Effector memory CD4-positive, alpha-beta T cell (primary cell): ENCODE results near the gene DLG1.
A peak's percentile ranks its signal among the peaks of the same experiment; 100 is the strongest.

Source experiments
- DNase-seq, 3 donors: peaks; one replicate each; pipeline ENCODE4 v3.0.0-alpha.2; 2020
- H3K27ac ChIP-seq: 2 replicates; pipeline ENCODE4 v1.7.0; 2013; ENCODE audit warnings: mild to moderate bottlenecking, low read length, moderate library complexity; ENCODE audit not compliant: insufficient read depth, poor library complexity, severe bottlenecking
- H3K27me3 ChIP-seq: replicated peaks from 2 replicates; pipeline ENCODE4 v1.7.0; 2013; ENCODE audit warnings: mild to moderate bottlenecking, low read length; ENCODE audit not compliant: insufficient read depth, control insufficient read depth, poor library complexity, severe bottlenecking
- H3K36me3 ChIP-seq: 2 replicates; pipeline ENCODE4 v1.7.0; 2013; ENCODE audit warnings: mild to moderate bottlenecking, low read length, moderate library complexity; ENCODE audit not compliant: control insufficient read depth, insufficient read depth
- H3K4me1 ChIP-seq: 2 replicates; pipeline ENCODE4 v1.7.0; 2013; ENCODE audit warnings: low read length, mild to moderate bottlenecking; ENCODE audit not compliant: control insufficient read depth, insufficient read depth, poor library complexity, severe bottlenecking
- H3K4me3 ChIP-seq: 2 replicates; pipeline ENCODE4 v1.7.0; 2013; ENCODE audit warnings: low read length, low read depth, mild to moderate bottlenecking; ENCODE audit not compliant: insufficient read depth, poor library complexity, severe bottlenecking
- H3K9me3 ChIP-seq: 2 replicates; pipeline ENCODE4 v1.7.0; 2013; ENCODE audit warnings: mild to moderate bottlenecking, low read length, moderate library complexity; ENCODE audit not compliant: control insufficient read depth

The DLG1 gene

GRCh38 chr3:197008436-197009209, 289.8 kb downstream of the DLG1 start:
- no peaks in the 10 kb centered on the region for H3K27me3 ChIP-seq

GRCh38 chr3:197007953-197008352, 290.5 kb downstream of the DLG1 start:
- Histone ChIP-seq H3K36me3 (no peaks in the 10 kb centered on the region), H3K4me3 (no peak overlapping the region), H3K4me1 (peaks cover 9% of the 10 kb centered on the region), H3K27me3 (no peaks in the 10 kb centered on the region), H3K27ac (no peak overlapping the region), H3K9me3 (no peaks in the 10 kb centered on the region)
- DNase-seq, result no peak

More at GRCh38 chr3:197008436-197009209, 289.8 kb downstream of the DLG1 start:
- no peaks in the 10 kb centered on the region for H3K36me3 ChIP-seq
- no peak overlapping the region for H3K4me3 ChIP-seq
- no peaks in the 10 kb centered on the region for H3K9me3 ChIP-seq
- H3K4me1 ChIP-seq, result peaks cover 6% of the 10 kb centered on the region
- no peak for DNase-seq
- H3K27ac ChIP-seq, result no peak overlapping the region

- Histone ChIP-seq H3K4me1 (peaks cover 9% of the 10 kb centered on the region), H3K9me3 (no peaks in the 10 kb centered on the region), H3K4me3 (no peak overlapping the region), H3K27ac (no peak overlapping the region), H3K36me3 (no peaks in the 10 kb centered on the region), H3K27me3 (no peaks in the 10 kb centered on the region)
- DNase-seq, result no peak
These were observed 291.0 kb downstream of the DLG1 start for GRCh38 chr3:197007296-197007940.

DNA sequence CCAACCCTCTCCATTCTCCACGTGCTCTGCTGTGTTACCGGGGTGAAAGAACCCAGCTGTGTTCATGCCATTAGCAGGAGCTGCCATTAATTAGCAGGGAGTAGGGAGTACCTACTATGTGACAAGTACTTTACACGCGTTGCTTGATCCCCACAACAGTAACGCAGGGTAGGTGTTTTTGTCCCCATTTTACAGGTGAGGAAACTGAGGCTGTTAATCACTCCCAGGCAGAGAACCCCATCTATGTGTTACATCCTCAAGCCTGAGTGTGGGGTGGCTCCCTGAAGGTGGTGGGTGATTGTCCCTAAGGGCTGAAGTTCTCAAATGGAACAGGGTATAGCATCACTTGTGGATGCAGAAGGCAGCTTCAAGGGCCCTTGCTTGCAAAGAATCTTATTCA, 291.6 kb downstream of the DLG1 start:
- Histone ChIP-seq H3K4me3 (no peak overlapping the region), H3K27ac (no peak overlapping the region), H3K36me3 (no peaks in the 10 kb centered on the region), H3K4me1 (peaks cover 9% of the 10 kb centered on the region), H3K9me3 (no peaks in the 10 kb centered on the region), H3K27me3 (no peaks in the 10 kb centered on the region)
- no peak for DNase-seq

DNA sequence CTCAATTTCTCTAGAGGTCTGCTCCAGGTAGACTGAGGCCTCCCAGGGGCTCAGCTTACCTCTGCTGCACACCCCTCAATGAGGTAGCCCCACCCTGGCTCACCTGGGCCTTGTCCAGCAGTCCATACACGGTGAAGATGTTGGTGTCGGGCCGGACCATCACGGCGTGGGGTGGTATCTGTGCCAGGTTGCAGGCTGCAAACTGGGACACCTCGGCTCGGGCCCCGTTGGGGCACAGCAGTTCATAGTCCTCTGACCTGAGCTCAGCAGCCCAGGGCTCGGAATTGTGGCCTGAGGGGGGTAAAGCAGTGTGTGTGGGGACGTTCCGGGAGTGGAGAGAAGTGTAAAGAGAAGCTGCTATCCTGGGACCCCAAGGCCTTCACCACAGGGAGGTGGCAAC, 292.0 kb downstream of the DLG1 start:
- DNase-seq, result no peak
- no peaks in the 10 kb centered on the region for H3K9me3 ChIP-seq
- H3K36me3 ChIP-seq, result no peaks in the 10 kb centered on the region
- H3K4me1 ChIP-seq, result peaks cover 9% of the 10 kb centered on the region
- no peak overlapping the region for H3K4me3 ChIP-seq
- H3K27me3 ChIP-seq, result no peaks in the 10 kb centered on the region
- H3K27ac ChIP-seq, result no peak overlapping the region

DNA sequence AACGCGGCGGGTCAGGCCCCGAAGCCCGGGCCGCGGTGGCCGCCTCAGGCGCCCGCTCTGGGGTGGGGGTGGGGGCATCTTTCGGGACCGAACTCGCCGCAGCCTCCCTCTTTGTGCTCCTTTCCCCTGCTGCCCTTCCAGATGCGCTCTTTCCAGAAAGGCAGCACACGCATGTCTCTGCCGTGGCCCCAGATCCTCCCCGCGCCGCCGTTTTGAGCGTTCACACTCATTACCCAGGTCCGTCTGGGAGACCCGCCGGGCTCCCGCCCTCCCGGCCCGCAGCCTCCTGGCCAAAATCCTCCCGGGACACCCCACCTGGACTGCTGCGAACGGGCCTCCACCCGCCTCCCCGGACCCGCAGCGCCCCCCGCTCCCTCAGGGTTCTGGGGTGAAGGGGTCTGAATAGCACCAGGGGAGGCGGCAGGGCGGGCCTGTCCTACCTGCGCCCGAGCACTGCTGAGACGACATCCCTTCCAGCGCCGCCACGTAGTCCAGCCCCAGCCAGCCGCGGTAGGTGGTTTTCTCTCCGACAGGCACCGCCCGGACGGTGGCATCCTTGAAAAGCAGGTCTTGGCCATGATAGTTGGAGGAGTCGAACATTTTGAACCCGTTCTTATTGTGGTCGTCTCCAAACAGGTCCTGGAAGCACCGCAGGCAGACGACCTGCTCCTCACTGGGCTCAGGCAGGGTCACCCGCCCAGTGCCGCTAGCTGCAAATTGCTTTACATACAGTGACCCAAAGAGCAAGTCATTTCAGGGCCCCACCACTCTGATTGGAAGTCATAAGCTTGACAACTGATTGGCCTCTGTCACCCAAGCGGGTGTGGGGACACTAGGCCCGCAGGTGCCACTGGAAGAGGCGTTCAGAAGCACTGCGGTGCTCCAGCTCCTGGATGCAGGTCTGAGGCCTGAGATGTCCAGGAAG, 294.7 kb downstream of the DLG1 start:
- peak in 1 of 3 donors; percentile 5 for DNase-seq
- no peaks in the 10 kb centered on the region for H3K9me3 ChIP-seq
- H3K27me3 ChIP-seq, result no peaks in the 10 kb centered on the region
- peaks cover 9% of the 10 kb centered on the region for H3K4me1 ChIP-seq
- H3K4me3 ChIP-seq, result peak overlapping the region; percentile 67
- H3K27ac ChIP-seq, result peak overlapping the region; percentile 37
- no peaks in the 10 kb centered on the region for H3K36me3 ChIP-seq

DNA sequence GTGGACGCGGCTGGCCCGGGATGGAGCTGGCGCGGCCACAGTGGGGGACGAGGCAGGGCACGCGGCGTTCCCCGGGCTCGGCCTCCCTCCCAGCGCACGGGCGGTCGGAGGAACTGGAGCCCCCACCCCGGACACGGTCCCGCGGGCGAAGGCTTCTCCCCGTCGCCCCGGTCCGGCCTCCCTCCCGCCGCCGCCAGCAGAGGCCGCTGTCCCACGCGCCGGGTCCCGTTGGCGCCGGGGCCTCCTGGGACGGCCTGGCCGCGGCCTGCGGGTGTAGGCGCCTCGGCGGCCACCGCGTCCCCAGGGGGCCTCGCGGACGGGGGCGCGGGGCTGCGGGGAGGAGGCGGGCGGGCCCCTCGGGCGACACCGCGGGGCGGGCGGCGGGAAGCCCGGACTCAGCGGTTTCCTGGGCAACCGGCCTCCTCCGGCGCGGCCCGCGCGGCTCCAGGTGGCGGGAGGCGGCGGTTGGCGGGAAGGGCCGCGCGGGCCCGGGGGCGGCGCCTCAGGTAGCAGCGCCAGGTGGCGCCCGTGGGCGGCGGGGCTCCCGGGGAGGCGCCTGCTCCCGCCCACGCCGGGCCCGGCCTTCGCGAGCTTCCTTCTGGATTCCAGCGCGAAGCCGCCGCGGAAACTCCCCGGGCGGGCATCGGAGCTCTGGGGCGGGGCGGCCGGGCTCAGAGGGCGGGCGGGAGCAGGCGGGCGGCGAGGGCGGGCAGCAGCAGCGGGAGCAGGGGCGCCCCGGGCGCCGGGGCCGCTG, 295.5 kb downstream of the DLG1 start:
- H3K9me3 ChIP-seq, result no peaks in the 10 kb centered on the region
- H3K27me3 ChIP-seq, result no peaks in the 10 kb centered on the region
- peaks cover 9% of the 10 kb centered on the region for H3K4me1 ChIP-seq
- peak overlapping the region; percentile 11 for H3K27ac ChIP-seq
- DNase-seq, result peak; percentile 76 to 81 (median 80)
- H3K4me3 ChIP-seq, result peak overlapping the region; percentile 42
- H3K36me3 ChIP-seq, result no peaks in the 10 kb centered on the region

GRCh38 chr3:197001972-197002700, 296.3 kb downstream of the DLG1 start:
- H3K36me3 ChIP-seq, result no peaks in the 10 kb centered on the region
- no peaks in the 10 kb centered on the region for H3K9me3 ChIP-seq
- H3K4me3 ChIP-seq, result peak overlapping the region; percentile 42
- H3K27ac ChIP-seq, result peak overlapping the region; percentile 11
- H3K27me3 ChIP-seq, result no peaks in the 10 kb centered on the region
- no peak for DNase-seq
- H3K4me1 ChIP-seq, result peaks cover 9% of the 10 kb centered on the region
